ENCODE measurements around the gene VAPA. TPM values are rescaled to one million over a fixed set of nuclear protein-coding genes. Genes with fewer than 3 reads are reported as not detected.
A peak's percentile ranks its signal among the peaks of the same experiment; 100 is the strongest.

The VAPA gene
- total and polyA plus RNA-seq, 9 of the 15 experiments (the other 6 are each of a cell fraction or from before 2014, with no cell fraction given), result 219 to 902 (median 526) TPM

DNA sequence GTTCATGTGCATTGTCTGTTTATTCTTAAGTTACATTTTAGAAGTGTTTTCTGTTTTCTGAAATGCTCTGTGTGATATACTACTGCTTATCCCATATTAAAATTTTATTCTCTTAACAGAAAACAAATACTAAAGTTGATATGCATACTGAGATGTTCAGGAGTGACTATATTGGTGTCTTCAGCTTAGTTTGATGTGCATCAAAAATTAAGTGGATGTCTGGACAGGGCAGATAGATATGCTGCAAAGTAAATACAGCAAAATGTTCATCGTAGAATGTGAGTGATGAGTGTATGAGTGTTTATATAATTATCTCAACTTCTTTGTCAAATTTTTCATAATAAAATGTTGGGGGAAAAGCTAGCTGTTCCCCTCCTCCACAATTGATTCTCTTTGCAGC lies 13.2 kb downstream of the VAPA start:
- POLR2A ChIA-PET, result interaction anchor here (0.5 to 5.5 kb wide), 13 partner anchors 8 to 179 kb away, joined by 3 to 72 read pairs (median 5); partner anchors contain the start of genes TXNDC2 and VAPA
- no peak overlapping the region for H2AFZ ChIP-seq (ENCODE audit: low read depth, low read length)
- no peaks in the 10 kb centered on the region for H3K9me3 ChIP-seq (replicated peaks; ENCODE audit: control insufficient read depth, insufficient read depth, low read depth, low read length)
- H3K4me2 ChIP-seq (ENCODE audit: insufficient read depth, low read length), result peak overlapping the region; percentile 71
- H3K79me2 ChIP-seq (ENCODE audit: control insufficient read depth, insufficient read depth, low read length), result peaks cover 100% of the 10 kb centered on the region
- in situ Hi-C loops (cut with MboI) (no loop called here), intact Hi-C loops (cut with micrococcal nuclease) (loop anchor here (2.0 kb wide), 1 partner anchor 26 kb away; no protein-coding TSS in a partner anchor)
- peaks cover 35% of the 10 kb centered on the region for H4K20me1 ChIP-seq (replicated peaks; ENCODE audit: control insufficient read depth, insufficient read depth, low read length)
- 0% methylated on average over 1 of the region's 1 CpG for WGBS (ENCODE audit: insufficient coverage, low coverage, missing lambda C conversion rate)
- peaks cover 57% of the 10 kb centered on the region for H3K36me3 ChIP-seq (ENCODE audit: control insufficient read depth, insufficient read depth, low read length)
- H3K9ac ChIP-seq (ENCODE audit: insufficient read depth in 1 of 2, low read depth in 2 of 2, low read length in 2 of 2), result peak overlapping the region in 1 of 2 experiments; percentile 58; a peak in 1 of 4 replicates
- no TSS peak for BruUV-seq (replicated peaks)
- no peaks in the 10 kb centered on the region for H3K9me1 ChIP-seq (ENCODE audit: control insufficient read depth, insufficient read depth, low read length)
- TF ChIP-seq CHD2 (IDR thresholded peaks at IDR 0.05; ENCODE audit: low read depth, low read length), result no peak
- TF ChIP-seq TCF7 (IDR thresholded peaks at IDR 0.05; ENCODE audit: borderline replicate concordance), result no peak
- no peak for TF ChIP-seq ZNF224 (CRISPR knock-in tag; IDR thresholded peaks at IDR 0.05)
- TF ChIP-seq NELFE (IDR thresholded peaks at IDR 0.05; ENCODE audit: insufficient read depth, insufficient read length), result no peak
- TF ChIP-seq, protein P1, sequence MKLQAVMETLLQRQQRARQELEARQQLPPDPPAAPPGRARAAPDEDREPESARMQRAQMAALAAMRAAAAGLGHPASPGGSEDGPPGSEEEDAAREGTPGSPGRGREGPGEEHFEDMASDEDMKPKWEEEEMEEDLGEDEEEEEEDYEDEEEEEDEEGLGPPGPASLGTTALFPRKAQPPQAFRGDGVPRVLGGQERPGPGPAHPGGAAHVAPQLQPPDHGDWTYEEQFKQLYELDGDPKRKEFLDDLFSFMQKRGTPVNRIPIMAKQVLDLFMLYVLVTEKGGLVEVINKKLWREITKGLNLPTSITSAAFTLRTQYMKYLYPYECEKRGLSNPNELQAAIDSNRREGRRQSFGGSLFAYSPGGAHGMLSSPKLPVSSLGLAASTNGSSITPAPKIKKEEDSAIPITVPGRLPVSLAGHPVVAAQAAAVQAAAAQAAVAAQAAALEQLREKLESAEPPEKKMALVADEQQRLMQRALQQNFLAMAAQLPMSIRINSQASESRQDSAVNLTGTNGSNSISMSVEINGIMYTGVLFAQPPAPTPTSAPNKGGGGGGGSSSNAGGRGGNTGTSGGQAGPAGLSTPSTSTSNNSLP (IDR thresholded peaks at IDR 0.05; ENCODE audit: borderline replicate concordance, low read depth, low read length), result peak; percentile 74; the same call in 1 of the 2 replicates
- TF ChIP-seq ZNF75A (CRISPR knock-in tag; IDR thresholded peaks at IDR 0.05), result no peak
- peak; percentile 7; the same call in 1 of the 2 replicates for TF ChIP-seq ARID1B (IDR thresholded peaks at IDR 0.05)
- peak in 1 of 2 experiments; percentile 70; a peak in 2 of 4 replicates for TF ChIP-seq FOXA3 (CRISPR knock-in tag; conservative IDR thresholded peaks at IDR 0.05 in 1 of 2, IDR thresholded peaks at IDR 0.05 in 1 of 2)
- TF ChIP-seq NCOR1 (IDR thresholded peaks at IDR 0.05), result 0 out of 2 replicates have a peak, but pooled peaks have one; percentile 28
- TF ChIP-seq TCF3 (CRISPR knock-in tag; IDR thresholded peaks at IDR 0.05), result 0 out of 2 replicates have a peak, but pooled peaks have one; percentile 23
- TF ChIP-seq, protein P2, sequence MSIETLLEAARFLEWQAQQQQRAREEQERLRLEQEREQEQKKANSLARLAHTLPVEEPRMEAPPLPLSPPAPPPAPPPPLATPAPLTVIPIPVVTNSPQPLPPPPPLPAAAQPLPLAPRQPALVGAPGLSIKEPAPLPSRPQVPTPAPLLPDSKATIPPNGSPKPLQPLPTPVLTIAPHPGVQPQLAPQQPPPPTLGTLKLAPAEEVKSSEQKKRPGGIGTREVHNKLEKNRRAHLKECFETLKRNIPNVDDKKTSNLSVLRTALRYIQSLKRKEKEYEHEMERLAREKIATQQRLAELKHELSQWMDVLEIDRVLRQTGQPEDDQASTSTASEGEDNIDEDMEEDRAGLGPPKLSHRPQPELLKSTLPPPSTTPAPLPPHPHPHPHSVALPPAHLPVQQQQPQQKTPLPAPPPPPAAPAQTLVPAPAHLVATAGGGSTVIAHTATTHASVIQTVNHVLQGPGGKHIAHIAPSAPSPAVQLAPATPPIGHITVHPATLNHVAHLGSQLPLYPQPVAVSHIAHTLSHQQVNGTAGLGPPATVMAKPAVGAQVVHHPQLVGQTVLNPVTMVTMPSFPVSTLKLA (conservative IDR thresholded peaks at IDR 0.05), result 0 out of 4 replicates have a peak, but pooled peaks of 1 of the 2 experiments have one; percentile 14
- FAIRE-seq, result no peak
- no peaks in the 10 kb centered on the region for H3K27me3 ChIP-seq (ENCODE audit: control insufficient read depth in 2 of 2, insufficient read depth in 2 of 2, low read length in 2 of 2)
- CTCF ChIA-PET (ENCODE audit: low intra/inter-chr PET ratio), result no interaction called here
- peak; percentile 25 for ATAC-seq
- H3K4me3 ChIP-seq, result no peak overlapping the region
- H3K4me1 ChIP-seq (replicated peaks in 1 of 2; ENCODE audit: control insufficient read depth in 2 of 2, insufficient read depth in 2 of 2, low read length in 2 of 2), result peaks cover 4 to 81% of the 10 kb centered on the region in 2 experiments; a peak in 4 of 5 replicates
- no peak for DNase-seq (ENCODE audit: extremely low read depth in 1 of 4, low spot score in 3 of 4)
- H3K27ac ChIP-seq (ENCODE audit: extremely low read depth, low read depth, low read length), result peak overlapping the region; percentile 69; the same call in 1 of the 3 replicates
